ENCODE results near the gene MAP3K4. TPM values are rescaled to one million over a fixed set of nuclear protein-coding genes. Genes with fewer than 3 reads are reported as not detected.

MAP3K4 gene
- polyA plus RNA-seq, 3 donors = 37.1 to 45.9 (median 40.2) TPM

DNA sequence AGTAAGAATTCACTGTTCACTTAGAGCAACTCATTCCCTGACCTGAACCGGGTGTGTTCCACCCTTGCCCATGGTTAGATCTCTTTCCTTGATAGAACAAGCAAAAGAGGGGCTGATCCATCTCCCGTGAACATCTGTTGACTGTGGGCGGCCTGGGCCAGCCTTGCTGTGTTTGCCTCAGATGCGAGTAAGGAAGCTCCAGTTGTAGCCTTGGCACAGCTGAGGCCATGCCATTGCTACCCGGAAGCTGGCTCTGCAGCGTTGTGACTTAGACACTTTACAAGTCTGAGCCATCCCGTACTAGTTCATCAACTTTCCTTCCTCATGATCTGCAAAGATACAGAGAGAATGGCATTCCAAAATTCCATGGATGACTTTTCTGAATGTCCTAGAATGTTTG is 139.0 kb downstream of the MAP3K4 start:
- no peak for DNase-seq (ENCODE audit: extremely low read depth in 1 of 11, low read depth in 9 of 11, low spot score in 4 of 11)

DNA sequence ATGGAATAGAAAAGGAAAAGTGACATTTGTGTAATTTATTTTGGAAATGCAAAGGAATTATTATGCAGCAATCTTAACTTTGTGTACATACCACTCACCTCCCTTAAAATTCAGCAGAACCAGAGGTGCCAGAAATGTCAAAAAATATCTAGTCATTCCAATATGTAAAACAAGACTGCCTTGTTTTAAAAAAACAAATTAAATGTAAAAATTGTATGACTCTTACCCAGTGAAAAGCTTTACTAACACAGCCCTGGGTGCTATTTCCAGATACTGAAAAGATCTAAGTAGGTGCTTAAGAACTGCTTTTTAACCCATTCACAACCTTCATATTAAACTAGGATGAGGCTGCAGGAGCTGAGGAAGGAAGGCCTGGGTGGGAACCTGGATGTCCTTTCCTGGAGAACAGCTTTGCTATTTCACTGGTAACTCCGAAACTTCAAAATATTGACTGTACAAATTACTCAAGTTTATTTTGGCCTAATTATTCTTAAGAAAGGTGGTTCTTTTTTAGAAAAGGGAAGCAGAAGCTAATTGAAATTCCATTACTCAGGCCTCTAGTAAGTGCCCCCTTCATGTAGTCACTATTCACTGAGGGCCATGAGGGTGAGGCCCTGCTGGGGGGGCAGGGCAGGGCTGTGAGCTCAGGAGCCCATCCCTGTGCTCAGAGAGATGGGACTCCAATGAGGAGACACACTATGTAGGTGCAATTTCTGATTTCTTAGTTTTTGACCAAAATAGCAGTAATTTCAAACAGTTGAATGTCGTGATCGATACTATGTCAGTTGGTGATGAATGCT is 139.6 kb downstream of the MAP3K4 start:
- DNase-seq (ENCODE audit: extremely low read depth in 1 of 11, low read depth in 9 of 11, low spot score in 4 of 11) = no peak

- no peak for DNase-seq (ENCODE audit: extremely low read depth in 1 of 11, low read depth in 9 of 11, low spot score in 4 of 11)
Observed at GRCh38 chr6:161132384-161132783, 140.8 kb downstream of the MAP3K4 start.

- DNase-seq (ENCODE audit: extremely low read depth in 1 of 11, low read depth in 9 of 11, low spot score in 4 of 11) = no peak
Observed at GRCh38 chr6:161133963-161134362, 142.4 kb downstream of the MAP3K4 start.

GRCh38 chr6:161134550-161135298 is 143.2 kb downstream of the MAP3K4 start:
- no peak for DNase-seq (ENCODE audit: extremely low read depth in 1 of 11, low read depth in 9 of 11, low spot score in 4 of 11)

- peak in 4 of 11 donors; percentile 11 to 18 (median 14) for DNase-seq (ENCODE audit: extremely low read depth in 1 of 11, low read depth in 9 of 11, low spot score in 4 of 11)
Observed at GRCh38 chr6:161135695-161136591, 144.4 kb downstream of the MAP3K4 start.

- DNase-seq (ENCODE audit: extremely low read depth in 1 of 11, low read depth in 9 of 11, low spot score in 4 of 11) = no peak
Observed at GRCh38 chr6:161136655-161137054, 145.1 kb downstream of the MAP3K4 start.

- DNase-seq (ENCODE audit: extremely low read depth in 1 of 11, low read depth in 9 of 11, low spot score in 4 of 11) = no peak
Observed at GRCh38 chr6:161137320-161137719, 145.8 kb downstream of the MAP3K4 start.

DNA sequence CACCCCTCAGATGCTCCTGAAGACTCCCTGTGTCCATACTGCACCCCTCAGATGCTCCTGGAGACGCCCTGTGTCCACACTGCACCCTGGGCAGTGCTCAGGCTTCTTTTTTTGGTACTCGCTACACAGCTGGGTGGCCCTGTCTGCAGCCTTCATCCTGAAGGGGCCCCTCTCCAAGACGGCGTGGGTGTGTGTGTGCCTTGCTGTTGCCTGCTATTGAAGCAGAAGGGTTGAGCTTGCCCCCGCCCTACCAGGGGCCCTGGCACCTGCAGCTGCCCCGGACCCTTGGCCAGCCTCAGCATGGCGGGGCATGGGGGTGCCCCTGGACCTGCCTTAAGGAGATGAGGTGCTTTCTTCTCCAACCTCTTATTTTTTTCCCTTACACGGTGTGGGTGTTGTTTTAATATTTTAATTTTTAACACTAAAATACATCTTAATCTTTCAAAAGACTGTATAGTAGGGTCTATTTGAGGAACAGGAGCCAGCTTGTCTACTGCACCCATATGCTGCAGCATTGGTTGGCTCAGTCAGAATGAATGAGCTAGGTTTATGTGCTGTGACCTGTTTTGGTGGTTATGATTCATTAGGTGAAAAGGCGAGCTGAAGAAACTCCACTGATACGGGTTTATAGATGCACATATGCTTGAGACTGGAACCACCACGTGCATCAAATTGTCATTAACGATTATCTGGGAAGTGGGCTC is 146.4 kb downstream of the MAP3K4 start:
- no peak for DNase-seq (ENCODE audit: extremely low read depth in 1 of 11, low read depth in 9 of 11, low spot score in 4 of 11)

DNA sequence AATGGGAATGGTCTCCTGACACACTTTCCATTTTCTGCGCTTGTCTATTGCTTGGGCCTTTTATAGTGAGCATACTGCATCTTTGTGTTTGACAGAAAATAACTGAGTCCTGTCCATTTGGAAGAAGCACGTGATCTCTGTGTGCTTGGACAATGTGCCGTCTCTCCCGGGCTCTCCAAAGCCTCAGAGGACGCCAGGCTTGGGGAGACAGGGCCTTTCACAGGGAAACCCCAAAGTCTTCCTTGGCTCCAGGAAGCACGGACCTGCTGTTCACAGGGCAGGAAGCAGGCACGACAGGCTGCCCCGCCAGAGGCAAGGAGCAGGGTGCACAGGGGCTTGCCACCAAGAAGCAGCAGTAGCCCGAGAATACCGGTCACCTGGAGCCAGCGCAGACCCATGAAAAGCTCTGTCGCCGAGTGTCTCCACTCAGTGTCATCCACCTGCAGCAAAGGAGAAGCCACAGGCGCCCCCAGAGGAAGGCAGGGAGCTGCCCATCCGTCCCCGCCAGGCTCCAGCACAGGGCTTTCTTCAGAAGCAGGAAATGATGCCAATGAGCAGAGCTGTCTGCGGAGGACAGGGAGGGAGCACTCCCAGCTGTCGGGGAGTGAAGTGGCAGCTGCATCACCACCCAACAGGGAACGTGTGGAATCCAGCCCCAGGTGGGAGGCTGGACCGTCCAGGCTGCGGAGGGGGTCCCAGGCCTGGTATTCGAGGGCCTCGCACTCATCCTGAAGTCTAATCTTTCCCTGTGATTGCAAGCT is 147.2 kb downstream of the MAP3K4 start:
- DNase-seq (ENCODE audit: extremely low read depth in 1 of 11, low read depth in 9 of 11, low spot score in 4 of 11) = no peak

- DNase-seq (ENCODE audit: extremely low read depth in 1 of 11, low read depth in 9 of 11, low spot score in 4 of 11) = no peak
Observed at GRCh38 chr6:161139304-161139765, 147.8 kb downstream of the MAP3K4 start.

- DNase-seq (ENCODE audit: extremely low read depth in 1 of 11, low read depth in 9 of 11, low spot score in 4 of 11) = no peak
Observed at GRCh38 chr6:161139766-161140553, 148.4 kb downstream of the MAP3K4 start.

DNA sequence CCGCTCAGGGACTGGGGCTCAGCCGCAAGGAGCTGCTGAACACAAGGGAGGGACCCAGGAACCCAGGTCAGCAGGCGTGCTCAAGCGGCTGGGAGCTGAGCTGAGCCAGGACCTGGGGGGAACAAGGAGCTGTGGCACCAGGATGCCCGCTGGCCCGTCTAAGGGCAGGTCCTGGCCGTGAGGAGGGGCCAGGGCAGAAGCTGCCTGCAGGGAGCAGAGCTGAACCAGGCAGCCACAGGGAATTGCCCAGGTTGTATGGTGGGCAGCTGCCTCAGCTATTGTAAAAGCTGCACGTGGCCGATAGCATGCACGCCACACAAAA is 148.9 kb downstream of the MAP3K4 start:
- no peak for DNase-seq (ENCODE audit: extremely low read depth in 1 of 11, low read depth in 9 of 11, low spot score in 4 of 11)

- DNase-seq (ENCODE audit: extremely low read depth in 1 of 11, low read depth in 9 of 11, low spot score in 4 of 11) = no peak
Observed at GRCh38 chr6:161141173-161141572, 149.6 kb downstream of the MAP3K4 start.

DNA sequence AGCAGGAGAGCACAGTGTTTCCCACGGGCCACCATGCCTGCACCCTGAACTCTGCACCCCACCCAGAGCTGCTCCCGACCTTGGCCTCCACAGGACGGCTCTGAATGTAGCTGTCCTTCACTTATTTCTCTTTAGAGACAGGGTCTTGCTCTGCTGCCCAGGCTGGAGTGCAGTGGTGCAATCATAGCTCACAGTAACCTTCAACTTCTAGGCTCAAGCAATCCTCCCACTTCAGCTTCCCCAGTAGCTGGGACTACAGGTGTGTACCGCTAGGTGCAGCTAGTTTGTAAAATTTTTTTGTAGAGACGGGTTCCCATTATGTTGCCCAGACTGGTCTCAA is 151.4 kb downstream of the MAP3K4 start:
- no peak for DNase-seq (ENCODE audit: extremely low read depth in 1 of 11, low read depth in 9 of 11, low spot score in 4 of 11)

DNA sequence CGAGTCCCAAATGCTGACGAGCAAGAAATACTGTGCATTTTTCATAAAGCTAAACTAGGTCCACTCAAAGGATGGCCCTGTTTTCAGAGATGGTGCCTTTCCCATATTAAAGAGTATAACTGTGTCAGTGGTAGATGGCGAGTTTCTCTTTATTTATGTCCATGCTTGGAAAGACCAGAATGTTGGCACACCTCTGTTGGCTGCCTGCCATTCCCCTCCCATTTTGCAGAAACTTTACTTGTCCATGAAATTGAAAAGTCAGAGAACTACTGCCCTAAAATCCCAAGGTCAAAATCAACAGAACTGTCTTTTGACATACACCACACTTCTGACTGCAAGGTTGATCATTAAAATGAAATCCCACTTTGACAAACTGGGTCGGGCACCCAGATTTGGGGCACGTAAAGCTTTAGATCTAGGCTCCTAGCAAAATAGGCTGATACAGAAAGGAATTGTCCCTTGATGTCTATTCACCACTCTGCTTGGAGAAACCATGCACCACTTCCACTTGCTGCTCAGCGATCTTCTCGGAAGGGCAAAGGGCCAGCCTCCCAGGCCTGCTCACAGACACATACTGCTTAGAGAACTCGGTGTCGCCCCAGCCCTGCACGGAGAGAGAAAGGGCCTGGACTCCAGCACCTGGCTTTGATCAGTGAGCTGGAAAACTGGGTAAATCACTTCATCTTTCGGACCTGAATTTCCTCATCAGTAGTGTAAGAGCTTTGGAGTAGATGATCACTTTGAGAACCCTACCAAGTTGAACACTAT is 152.3 kb downstream of the MAP3K4 start:
- DNase-seq (ENCODE audit: extremely low read depth in 1 of 11, low read depth in 9 of 11, low spot score in 4 of 11) = no peak

GRCh38 chr6:161150136-161150535 is 158.6 kb downstream of the MAP3K4 start:
- DNase-seq (ENCODE audit: extremely low read depth in 1 of 11, low read depth in 9 of 11, low spot score in 4 of 11) = no peak
